Rectal smooth muscle tissue (tissue), 1 donor: ENCODE measurements around the gene LPAR1.

ENCODE experiments used
- H3K27ac ChIP-seq: one replicate; pipeline ENCODE4 v1.7.0; 2013; ENCODE audit warnings: low read depth, low read length, inconsistent platforms
- H3K27me3 ChIP-seq: one replicate; pipeline ENCODE4 v1.7.0; 2013; ENCODE audit warnings: low read length; ENCODE audit not compliant: control insufficient read depth, insufficient read depth
- H3K36me3 ChIP-seq: one replicate; pipeline ENCODE4 v1.7.0; 2013; ENCODE audit warnings: low read length; ENCODE audit not compliant: control insufficient read depth, insufficient read depth
- H3K4me1 ChIP-seq: one replicate; pipeline ENCODE4 v1.7.0; 2013; ENCODE audit warnings: low read length; ENCODE audit not compliant: control insufficient read depth, insufficient read depth
- H3K4me3 ChIP-seq: one replicate; pipeline ENCODE4 v1.7.0; 2013; ENCODE audit warnings: low read length
- H3K9ac ChIP-seq: one replicate; pipeline ENCODE4 v1.7.0; 2013; ENCODE audit warnings: low read length

LPAR1 gene

GRCh38 chr9:111038331-111039230 is at the start of gene LPAR1:
TSS of gene LPAR1 (minus strand) at chr9:111038470. CDS start at chr9:110972117, 66,353 bp downstream.
- H3K4me1 ChIP-seq = no peaks in the 10 kb centered on the region
- peak within 1 kb of the TSS; percentile 81 for H3K27ac ChIP-seq
- no peaks in the 10 kb centered on the region for H3K36me3 ChIP-seq
- no peaks in the 10 kb centered on the region for H3K27me3 ChIP-seq
- peak within 1 kb of the TSS; percentile 84 for H3K4me3 ChIP-seq
- peak within 1 kb of the TSS; percentile 45 for H3K9ac ChIP-seq

GRCh38 chr9:111078391-111079038 is 40.2 kb upstream of the LPAR1 start:
- H3K36me3 ChIP-seq = no peaks in the 10 kb centered on the region
- H3K4me3 ChIP-seq = no peak overlapping the region
- H3K4me1 ChIP-seq = no peaks in the 10 kb centered on the region
- H3K27me3 ChIP-seq = no peaks in the 10 kb centered on the region
- no peak overlapping the region for H3K27ac ChIP-seq
- no peak overlapping the region for H3K9ac ChIP-seq

GRCh38 chr9:111076519-111076918 is 38.2 kb upstream of the LPAR1 start:
- no peaks in the 10 kb centered on the region for H3K27me3 ChIP-seq
- H3K9ac ChIP-seq = no peak overlapping the region
- H3K27ac ChIP-seq = no peak overlapping the region
- no peak overlapping the region for H3K4me3 ChIP-seq
- no peaks in the 10 kb centered on the region for H3K4me1 ChIP-seq
- H3K36me3 ChIP-seq = no peaks in the 10 kb centered on the region

- H3K36me3 ChIP-seq = no peaks in the 10 kb centered on the region
- H3K27me3 ChIP-seq = no peaks in the 10 kb centered on the region
- H3K4me1 ChIP-seq = no peaks in the 10 kb centered on the region
- no peak overlapping the region for H3K27ac ChIP-seq
- H3K4me3 ChIP-seq = no peak overlapping the region
- H3K9ac ChIP-seq = no peak overlapping the region
Observed at GRCh38 chr9:111076042-111076441, 37.8 kb upstream of the LPAR1 start.

- H3K9ac ChIP-seq = no peak overlapping the region
- no peaks in the 10 kb centered on the region for H3K36me3 ChIP-seq
- no peak overlapping the region for H3K4me3 ChIP-seq
- no peaks in the 10 kb centered on the region for H3K4me1 ChIP-seq
- H3K27me3 ChIP-seq = no peaks in the 10 kb centered on the region
- no peak overlapping the region for H3K27ac ChIP-seq
Observed at GRCh38 chr9:111074395-111074794, 36.1 kb upstream of the LPAR1 start.

GRCh38 chr9:111069183-111069582 is 30.9 kb upstream of the LPAR1 start:
- Histone ChIP-seq H3K9ac (no peak overlapping the region), H3K27ac (peak overlapping the region; percentile 22), H3K27me3 (no peaks in the 10 kb centered on the region), H3K4me3 (no peak overlapping the region), H3K36me3 (no peaks in the 10 kb centered on the region), H3K4me1 (no peaks in the 10 kb centered on the region)

GRCh38 chr9:111068771-111069170 is 30.5 kb upstream of the LPAR1 start:
- Histone ChIP-seq H3K4me3 (no peak overlapping the region), H3K27me3 (no peaks in the 10 kb centered on the region), H3K27ac (peak overlapping the region; percentile 22), H3K9ac (no peak overlapping the region), H3K4me1 (no peaks in the 10 kb centered on the region), H3K36me3 (no peaks in the 10 kb centered on the region)

GRCh38 chr9:111068383-111068730 is 30.1 kb upstream of the LPAR1 start:
- H3K36me3 ChIP-seq = no peaks in the 10 kb centered on the region
- no peak overlapping the region for H3K9ac ChIP-seq
- H3K4me3 ChIP-seq = no peak overlapping the region
- no peak overlapping the region for H3K27ac ChIP-seq
- H3K27me3 ChIP-seq = no peaks in the 10 kb centered on the region
- H3K4me1 ChIP-seq = no peaks in the 10 kb centered on the region

- Histone ChIP-seq H3K27me3 (no peaks in the 10 kb centered on the region), H3K27ac (no peak overlapping the region)
Observed at GRCh38 chr9:111066468-111066867, 28.2 kb upstream of the LPAR1 start.

GRCh38 chr9:111065414-111065813 is 27.1 kb upstream of the LPAR1 start:
- Histone ChIP-seq H3K27me3 (no peaks in the 10 kb centered on the region), H3K4me3 (no peak overlapping the region), H3K27ac (no peak overlapping the region), H3K36me3 (no peaks in the 10 kb centered on the region), H3K4me1 (no peaks in the 10 kb centered on the region), H3K9ac (no peak overlapping the region)

More at GRCh38 chr9:111066468-111066867, 28.2 kb upstream of the LPAR1 start:
- H3K36me3 ChIP-seq = no peaks in the 10 kb centered on the region
- no peak overlapping the region for H3K9ac ChIP-seq
- no peak overlapping the region for H3K4me3 ChIP-seq
- no peaks in the 10 kb centered on the region for H3K4me1 ChIP-seq

GRCh38 chr9:111064160-111064837 is 26.0 kb upstream of the LPAR1 start:
- Histone ChIP-seq H3K27me3 (no peaks in the 10 kb centered on the region), H3K27ac (no peak overlapping the region), H3K4me1 (no peaks in the 10 kb centered on the region), H3K9ac (no peak overlapping the region), H3K4me3 (no peak overlapping the region), H3K36me3 (no peaks in the 10 kb centered on the region)

- Histone ChIP-seq H3K27me3 (no peaks in the 10 kb centered on the region), H3K27ac (no peak overlapping the region), H3K4me3 (no peak overlapping the region), H3K36me3 (no peaks in the 10 kb centered on the region), H3K9ac (no peak overlapping the region), H3K4me1 (no peaks in the 10 kb centered on the region)
Observed at GRCh38 chr9:111063332-111063731, 25.1 kb upstream of the LPAR1 start.
